ENCODE results near the gene TBX4.
"Not testable (repeated sequence)": the region's sequence is repeated elsewhere in the genome, so short reads cannot be mapped to it uniquely, and the experiment has no call there.

The TBX4 gene

GRCh38 chr17:61486135-61487120 is 34.2 kb downstream of the TBX4 start:
- no peak for DNase-seq

DNA sequence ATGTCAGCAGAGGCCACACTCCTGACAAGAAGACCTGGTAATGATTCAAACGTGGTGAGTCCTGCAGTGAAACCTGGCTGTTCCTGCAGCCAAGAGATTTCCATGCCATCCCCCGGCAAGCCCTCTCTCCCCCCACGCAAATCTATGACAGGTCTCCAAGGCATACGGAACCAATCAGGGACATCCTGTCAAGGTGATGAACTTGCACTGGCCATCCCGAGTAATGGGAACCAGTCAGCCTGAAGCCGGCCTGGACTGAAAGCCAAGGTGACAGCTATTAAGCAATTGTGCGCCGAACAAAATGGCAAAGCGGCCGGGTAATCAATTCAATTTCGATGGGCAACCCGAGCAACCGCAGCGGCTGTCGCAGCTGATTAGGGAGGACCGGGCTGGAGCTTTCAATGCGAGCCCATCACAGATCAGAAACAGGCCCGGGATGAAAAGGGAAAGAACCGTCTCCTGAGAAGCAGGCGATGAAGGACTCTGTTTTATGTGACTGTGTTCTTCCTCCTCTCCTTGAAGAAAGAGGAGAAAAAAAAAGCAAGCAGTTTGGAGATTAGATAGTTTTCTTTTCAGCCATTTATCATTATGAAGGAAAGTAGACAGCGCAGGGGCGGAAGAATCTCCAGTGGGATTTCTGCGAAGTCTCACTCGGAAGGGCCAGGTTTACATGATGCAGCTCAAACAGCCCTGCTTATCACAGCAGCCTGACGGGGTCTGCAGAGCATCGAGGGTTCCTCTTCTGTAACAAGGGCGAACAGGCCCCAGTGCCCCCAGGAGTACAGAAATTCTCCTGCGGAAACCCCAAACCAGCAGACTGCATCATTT is 35.2 kb downstream of the TBX4 start:
- no peak for DNase-seq

GRCh38 chr17:61487989-61488595 is 35.9 kb downstream of the TBX4 start:
- DNase-seq = no peak

- DNase-seq = no peak
These were observed 36.9 kb downstream of the TBX4 start for GRCh38 chr17:61488878-61489718.

- no peak for DNase-seq
These were observed 37.7 kb downstream of the TBX4 start for GRCh38 chr17:61489719-61490490.

DNA sequence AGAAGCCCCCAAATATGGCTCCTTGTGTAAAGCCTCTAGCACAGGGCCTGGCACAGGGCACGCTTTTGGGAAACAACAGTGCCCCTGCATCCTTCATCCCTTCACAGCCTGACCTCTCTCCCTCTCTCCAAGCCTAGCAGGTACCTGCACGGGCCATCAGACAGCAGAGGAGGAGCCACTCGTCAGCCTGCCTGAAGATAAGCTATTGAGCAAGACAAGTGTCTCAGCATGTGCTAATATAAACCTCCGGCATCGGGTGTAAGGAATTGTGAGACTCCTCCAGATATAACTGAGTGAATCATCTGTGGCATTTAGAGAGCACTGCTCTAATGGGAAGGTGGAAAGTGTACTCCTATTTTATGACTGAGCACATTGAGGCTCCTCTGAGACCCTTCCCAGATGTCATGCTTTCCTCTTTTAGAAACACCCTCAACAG is 38.3 kb downstream of the TBX4 start:
- DNase-seq = no peak

DNA sequence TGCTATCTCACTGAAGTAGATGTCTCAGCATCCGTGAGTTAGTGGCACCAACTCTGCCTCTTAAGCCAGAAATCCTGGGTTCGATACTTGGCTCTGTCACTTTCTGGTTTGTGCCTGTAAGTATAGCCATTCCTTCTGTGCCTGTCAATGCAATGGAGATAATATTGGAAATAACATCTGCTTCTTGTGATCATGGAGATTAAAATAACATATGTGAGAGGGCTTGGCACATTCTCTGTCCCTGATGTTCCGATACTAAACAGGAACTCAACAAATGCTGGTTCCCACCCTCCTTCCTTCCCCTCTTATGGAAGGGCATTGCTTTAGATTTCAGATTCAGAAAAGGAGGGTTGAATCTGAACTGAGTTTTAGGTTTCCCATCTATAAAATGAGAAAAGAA is 39.8 kb downstream of the TBX4 start:
- DNase-seq = no peak

DNA sequence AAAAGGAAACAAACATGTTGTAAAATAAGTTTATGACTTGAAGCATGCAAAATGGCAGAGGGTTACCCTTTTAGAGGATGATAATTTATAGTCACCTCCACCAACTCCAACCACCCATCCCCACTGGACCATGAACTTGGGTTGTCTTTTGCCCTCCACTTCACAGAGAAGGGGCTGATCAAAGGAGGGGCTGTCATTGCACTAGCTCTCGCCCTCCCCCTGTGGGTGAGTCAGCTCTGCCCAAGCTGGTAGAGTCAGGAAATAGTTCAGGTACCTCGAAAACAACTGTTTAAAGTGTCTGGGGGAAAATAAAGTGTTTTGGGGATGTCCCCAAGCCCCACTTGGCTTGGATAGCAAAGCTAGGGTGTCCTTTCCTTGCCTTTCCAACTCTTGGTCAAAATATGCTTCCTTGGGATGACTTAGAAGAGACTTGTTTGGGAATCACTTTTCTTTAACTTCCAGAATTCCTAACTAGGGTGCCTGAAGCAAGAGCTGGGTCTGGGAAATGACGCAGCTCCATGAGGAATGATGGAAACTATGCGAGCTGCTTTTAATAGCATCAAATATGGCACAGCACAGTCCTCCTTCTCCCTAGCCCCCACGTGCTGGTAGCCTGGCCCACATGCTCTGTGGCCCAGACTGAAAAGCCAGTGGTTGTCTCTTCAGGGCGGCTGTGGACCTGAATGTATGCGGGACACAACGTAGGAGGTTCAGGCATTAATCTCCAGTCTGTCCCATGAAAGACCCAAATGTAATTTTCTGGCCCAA is 40.7 kb downstream of the TBX4 start:
- DNase-seq = no peak

DNA sequence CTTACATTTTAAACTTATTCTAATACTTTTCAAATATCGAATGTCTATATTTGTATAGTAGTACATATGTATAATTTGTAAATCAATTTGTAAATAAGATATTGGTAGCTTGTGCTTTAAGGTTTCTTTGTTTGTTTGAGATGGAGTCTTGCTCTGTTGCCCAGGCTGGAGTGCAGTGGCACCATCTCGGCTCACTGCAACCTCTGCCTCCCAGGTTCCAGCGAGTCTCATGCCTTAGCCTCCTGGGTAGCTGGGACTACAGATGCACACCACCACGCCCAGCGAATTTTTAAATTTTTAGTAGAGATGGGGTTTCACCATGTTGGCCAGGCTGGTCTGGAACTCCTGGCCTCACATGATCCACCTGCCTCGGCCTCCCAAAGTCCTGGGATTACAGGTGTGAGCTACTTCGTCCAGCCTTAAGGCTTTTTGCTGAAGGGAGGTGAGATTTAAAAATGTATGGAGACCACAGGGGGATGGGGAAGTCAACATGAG is 41.7 kb downstream of the TBX4 start:
- DNase-seq = not testable (repeated sequence)

DNA sequence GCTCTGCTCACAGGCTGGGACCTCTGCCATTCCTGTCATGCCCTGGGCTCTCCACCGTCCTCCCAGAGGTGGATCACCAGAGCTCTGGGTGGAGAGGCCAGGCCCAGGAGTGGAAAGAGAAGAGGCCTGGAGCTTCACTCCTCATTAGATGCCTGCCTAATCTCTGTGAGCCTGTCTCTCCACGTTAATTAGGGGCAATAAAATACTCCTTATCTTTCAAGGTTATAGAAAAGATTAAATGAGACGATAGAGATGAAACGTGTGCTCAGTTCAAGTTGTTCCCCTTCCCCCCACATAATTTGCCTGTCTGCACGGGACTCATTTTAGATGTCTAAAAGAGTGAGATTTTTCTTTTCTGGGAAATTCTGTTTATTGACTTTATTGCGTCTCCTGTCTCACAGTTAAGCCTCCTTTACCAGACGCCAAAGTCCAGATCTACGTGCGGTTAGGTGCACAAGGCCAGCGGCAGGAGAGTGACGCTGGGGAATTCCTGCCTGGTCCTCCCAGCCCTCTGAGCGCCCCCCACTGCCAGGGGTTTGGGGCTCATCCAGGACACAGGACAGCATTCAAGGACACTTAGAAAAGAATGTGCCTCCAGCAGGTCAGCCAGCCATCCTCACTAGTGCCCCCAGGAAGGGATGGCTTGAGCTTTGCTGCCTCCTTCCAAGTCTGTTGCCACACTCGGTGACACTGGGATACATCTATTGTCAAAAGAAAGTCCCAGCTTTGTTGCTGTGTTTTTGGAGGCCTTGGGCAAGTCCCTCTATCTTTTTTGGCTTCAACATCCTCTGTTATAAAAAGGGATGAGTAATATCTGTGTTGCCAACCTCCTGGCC is 42.3 kb downstream of the TBX4 start:
- DNase-seq = no peak

GRCh38 chr17:61495161-61495857 is 43.1 kb downstream of the TBX4 start:
- no peak for DNase-seq

- no peak for DNase-seq
These were observed 44.1 kb downstream of the TBX4 start for GRCh38 chr17:61496174-61496956.

DNA sequence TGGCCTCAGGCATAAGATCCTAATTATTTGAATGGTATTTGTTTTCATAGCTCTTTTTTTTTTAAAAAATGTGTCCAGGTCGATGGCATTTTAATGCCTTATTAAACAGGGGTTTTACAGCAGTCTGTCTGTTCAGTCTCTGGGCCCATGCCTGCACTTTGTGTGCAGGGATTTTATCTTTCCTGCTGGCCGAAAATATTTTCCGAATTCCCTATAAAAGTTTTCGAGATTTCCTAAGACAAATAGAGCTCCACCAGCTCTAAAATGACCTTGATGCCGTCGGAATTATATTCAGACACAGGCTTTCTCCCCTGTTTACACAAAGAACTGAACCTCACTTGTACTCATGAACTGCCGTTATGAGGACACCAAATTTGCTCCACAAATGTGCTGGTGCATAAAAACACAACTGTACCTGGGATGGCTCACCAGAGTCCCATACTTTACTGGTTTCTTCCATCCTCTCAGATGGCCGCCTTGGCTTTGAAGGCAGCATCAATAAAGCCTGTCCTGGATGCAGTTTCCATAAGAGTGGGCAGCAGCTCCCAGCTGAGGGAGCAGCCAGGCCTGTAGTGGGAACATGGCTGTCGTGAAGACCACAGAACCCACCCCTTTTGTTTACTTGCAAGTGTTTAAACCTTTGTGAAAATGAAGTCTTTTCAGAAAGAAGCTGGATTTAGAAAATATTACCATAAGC is 44.9 kb downstream of the TBX4 start:
- no peak for DNase-seq

- DNase-seq = no peak
These were observed 46.1 kb downstream of the TBX4 start for GRCh38 chr17:61498042-61498994.

DNA sequence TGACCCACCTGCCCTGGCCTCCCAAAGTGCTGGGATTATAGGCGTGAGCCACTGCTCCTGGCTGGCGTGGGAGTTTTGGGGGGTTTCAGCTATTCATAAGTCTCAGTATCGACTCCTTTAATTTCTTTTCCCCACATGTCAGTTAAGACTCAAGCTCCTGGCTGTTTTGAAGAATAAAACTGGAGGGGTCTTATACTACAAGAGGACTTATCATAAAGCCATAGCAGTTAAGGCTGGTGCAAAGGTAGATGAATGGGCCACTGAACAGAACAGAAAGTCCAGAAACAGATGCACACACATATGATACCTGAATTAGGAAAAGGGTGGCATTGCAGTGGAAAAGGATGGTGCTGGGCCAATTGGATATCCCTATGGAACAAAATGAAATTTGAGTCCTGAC is 47.4 kb downstream of the TBX4 start:
- no peak for DNase-seq

DNA sequence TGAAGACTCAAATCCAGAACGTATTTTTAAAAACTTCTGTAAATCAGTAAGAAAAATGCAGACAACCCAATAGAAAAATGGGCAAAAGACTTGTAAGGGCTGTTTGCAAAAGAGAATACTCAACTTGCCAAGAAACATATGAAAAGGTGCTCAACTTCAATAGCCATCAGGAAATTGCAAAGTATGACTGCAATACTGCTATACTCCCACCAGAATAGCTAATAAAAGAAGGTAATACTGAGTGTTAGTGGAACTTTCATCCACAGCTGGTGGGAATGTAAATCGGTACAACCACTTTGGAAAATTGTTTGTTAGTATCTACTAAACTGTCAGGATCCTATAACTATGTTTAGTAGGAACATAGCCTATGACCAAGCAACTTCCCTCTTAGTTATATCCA is 48.1 kb downstream of the TBX4 start:
- DNase-seq = no peak

Measured in activated CD8-positive, alpha-beta memory T cell treated with anti-CD3 and anti-CD28 coated beads, Interleukin-2, amount 50 U/mL, for 4 hours (primary cell).